IMR-90 (cell line): ENCODE measurements around the gene MARCHF3. TPM values are rescaled to one million over a fixed set of nuclear protein-coding genes. Genes with fewer than 3 reads are reported as not detected.

Experiments
- ATAC-seq: fragments of 200-7000 bp; cut with Tn5 transposase; 2 replicates; pipeline ENCODE4 v1.9.1; 2020; ENCODE audit warnings: low read depth, mild to moderate bottlenecking, moderate library complexity
- BruUV-seq: library from RNA; stranded (reverse); fragments of 400-500 nt; replicated peaks from 2 replicates; lab custom pipeline; 2021; lab: Mats Ljungman, UMichigan
- CTCF ChIA-PET: fragments of 300-600 bp; formaldehyde crosslinking; extraction: SDS; loops from one replicate; lab custom pipeline; 2021; ENCODE audit warnings: antibody characterized with exemption; lab: Yijun Ruan, JAX
- POLR2A ChIA-PET: fragments of 300-600 bp; sonication (Branson Sonifier 250); formaldehyde crosslinking; loops from one replicate; lab custom pipeline; 2022; ENCODE audit warnings: antibody characterized with exemption; ENCODE audit not compliant: unreplicated experiment; lab: Charles Lee
- DNase-seq: peaks from one replicate; pipeline ENCODE4 v3.0.0; 2013
- H2AFZ ChIP-seq: replicated peaks from 2 replicates; pipeline ENCODE3; 2013; ENCODE audit warnings: low read length, mild to moderate bottlenecking; ENCODE audit not compliant: poor library complexity
- H2AK5ac ChIP-seq: 2 replicates; pipeline ENCODE4 v1.6.1; 2013; ENCODE audit warnings: low read depth, low read length, inconsistent platforms
- H2AK9ac ChIP-seq: replicated peaks from 2 replicates; pipeline ENCODE3; 2013; ENCODE audit warnings: mild to moderate bottlenecking, low read depth, low read length, moderate library complexity; ENCODE audit not compliant: poor library complexity
- H2BK120ac ChIP-seq: 2 replicates; pipeline ENCODE4 v1.6.1; 2013; ENCODE audit warnings: low read depth, low read length, inconsistent platforms
- H2BK15ac ChIP-seq: 3 replicates; pipeline ENCODE4 v1.6.1; 2013; ENCODE audit warnings: low read depth, low read length, inconsistent platforms
- H2BK20ac ChIP-seq: 2 replicates; pipeline ENCODE4 v1.6.1; 2013; ENCODE audit warnings: low read depth, mild to moderate bottlenecking, inconsistent platforms, low read length, moderate library complexity
- H2BK5ac ChIP-seq: 2 replicates; pipeline ENCODE4 v1.6.1; 2013; ENCODE audit warnings: mild to moderate bottlenecking, low read depth, low read length, inconsistent platforms; ENCODE audit not compliant: poor library complexity, severe bottlenecking
- H3K14ac ChIP-seq: replicated peaks from 2 replicates; pipeline ENCODE4 v1.6.1; 2013; ENCODE audit warnings: low read depth, low read length, inconsistent platforms
- H3K18ac ChIP-seq: 2 replicates; pipeline ENCODE4 v1.6.1; 2013; ENCODE audit warnings: low read depth, low read length, control low read depth
- H3K23ac ChIP-seq: 2 replicates; pipeline ENCODE4 v1.6.1; 2013; ENCODE audit warnings: low read depth, low read length, inconsistent platforms
- H3K27ac ChIP-seq: 2 replicates; pipeline ENCODE4 v1.5.1; 2013; ENCODE audit warnings: mild to moderate bottlenecking, control low read depth, low read length; ENCODE audit not compliant: insufficient read depth
- H3K27me3 ChIP-seq: 2 replicates; pipeline ENCODE4 v1.6.1; 2013; ENCODE audit warnings: low read length; ENCODE audit not compliant: control insufficient read depth, insufficient read depth
- H3K36me3 ChIP-seq: 2 replicates; pipeline ENCODE4 v1.6.1; 2013; ENCODE audit warnings: low read length, mixed read lengths; ENCODE audit not compliant: control insufficient read depth, insufficient read depth
- H3K4ac ChIP-seq: 2 replicates; pipeline ENCODE4 v1.6.1; 2013; ENCODE audit warnings: low read depth, low read length, inconsistent platforms
- H3K4me1 ChIP-seq: 2 replicates; pipeline ENCODE4 v1.6.1; 2013; ENCODE audit warnings: low read length, mixed read lengths; ENCODE audit not compliant: control insufficient read depth, insufficient read depth
- H3K4me2 ChIP-seq: 2 replicates; pipeline ENCODE4 v1.6.1; 2013; ENCODE audit warnings: low read depth, mild to moderate bottlenecking, control low read depth, low read length, moderate library complexity
- H3K4me3 ChIP-seq: 2 replicates; pipeline ENCODE4 v1.5.1; 2013; ENCODE audit warnings: low read depth, mild to moderate bottlenecking, control low read depth, low read length, moderate library complexity; ENCODE audit not compliant: insufficient read depth
- H3K56ac ChIP-seq: 2 replicates; pipeline ENCODE4 v1.6.1; 2013; ENCODE audit warnings: low read length, inconsistent platforms; ENCODE audit not compliant: insufficient read depth; ENCODE audit errors: extremely low read depth
- H3K79me1 ChIP-seq, 2 experiments: 2 replicates each; pipeline ENCODE4 v1.6.1; 2013; ENCODE audit warnings: low read length in 2 of 2, inconsistent platforms in 1 of 2, low read depth in 1 of 2
- H3K9ac ChIP-seq: 2 replicates; pipeline ENCODE4 v1.6.1; 2013; ENCODE audit warnings: low read depth, low read length, control low read depth
- H3K9me1 ChIP-seq: 2 replicates; pipeline ENCODE4 v1.6.1; 2013; ENCODE audit warnings: low read length, inconsistent platforms; ENCODE audit not compliant: insufficient read depth
- H3K9me3 ChIP-seq: 2 replicates; pipeline ENCODE4 v1.6.1; 2013; ENCODE audit warnings: low read length; ENCODE audit not compliant: control insufficient read depth, insufficient read depth
- H4K20me1 ChIP-seq: 2 replicates; pipeline ENCODE4 v1.6.1; 2013; ENCODE audit warnings: low read length, inconsistent platforms; ENCODE audit not compliant: insufficient read depth
- H4K5ac ChIP-seq: 2 replicates; pipeline ENCODE4 v1.6.1; 2013; ENCODE audit warnings: mild to moderate bottlenecking, low read depth, low read length, control low read depth
- H4K8ac ChIP-seq, 2 experiments: 2 replicates each; pipeline ENCODE4 v1.6.1; 2013; ENCODE audit warnings: low read depth in 2 of 2, low read length in 2 of 2, control low read depth in 1 of 2, inconsistent platforms in 1 of 2
- H4K91ac ChIP-seq: 2 replicates; pipeline ENCODE4 v1.6.1; 2013; ENCODE audit warnings: low read depth, low read length, inconsistent platforms; ENCODE audit not compliant: insufficient read depth
- BHLHE40 ChIP-seq: fragments of 150-350 bp; IDR thresholded peaks from 2 replicates; pipeline ENCODE4 v1.6.1; 2016; ENCODE audit warnings: mild to moderate bottlenecking, low read depth, low read length
- CEBPB ChIP-seq: IDR thresholded peaks from 2 replicates; pipeline ENCODE4 v1.6.1; 2012; ENCODE audit warnings: low read depth, low read length, improper control_type of control experiment
- CHD1 ChIP-seq: IDR thresholded peaks from 2 replicates; pipeline ENCODE4 v1.6.1; 2012; ENCODE audit warnings: low read depth, low read length, improper control_type of control experiment
- FOS ChIP-seq: fragments of 150-350 bp; IDR thresholded peaks from 2 replicates; pipeline ENCODE4 v1.6.1; 2016; ENCODE audit warnings: low read depth, low read length
- MAFK ChIP-seq: IDR thresholded peaks from 2 replicates; pipeline ENCODE4 v1.6.1; 2012; ENCODE audit warnings: low read depth, low read length, improper control_type of control experiment
- POLR2A ChIP-seq: IDR thresholded peaks from 2 replicates; pipeline ENCODE4 v1.6.1; 2012; ENCODE audit warnings: mild to moderate bottlenecking, low read depth, low read length
- RAD21 ChIP-seq: IDR thresholded peaks from 2 replicates; pipeline ENCODE4 v1.6.1; 2012; ENCODE audit warnings: low read length, improper control_type of control experiment
- RCOR1 ChIP-seq: IDR thresholded peaks from 2 replicates; pipeline ENCODE4 v1.6.1; 2012; ENCODE audit warnings: mild to moderate bottlenecking, low read length, improper control_type of control experiment; ENCODE audit not compliant: insufficient replicate concordance
- RFX5 ChIP-seq: IDR thresholded peaks from 2 replicates; pipeline ENCODE4 v1.8.0; 2012; ENCODE audit warnings: low read depth, mild to moderate bottlenecking, low read length, moderate library complexity
- SMC3 ChIP-seq: fragments of 150-350 bp; IDR thresholded peaks from 2 replicates; pipeline ENCODE4 v1.6.1; 2016; ENCODE audit warnings: low read depth, mild to moderate bottlenecking, antibody characterized with exemption, low read length, moderate library complexity
- USF2 ChIP-seq: fragments of 150-350 bp; IDR thresholded peaks from 2 replicates; pipeline ENCODE4 v1.6.1; 2017; ENCODE audit warnings: mild to moderate bottlenecking, antibody characterized with exemption, low read length, low read depth
- WGBS, 2 experiments: methylation state at CpG; one replicate each; pipeline versions ENCODE4 v1.1.5 to v1.1.7; 2013; ENCODE audit warnings: missing lambda C conversion rate in 2 of 2; ENCODE audit not compliant: insufficient read length in 1 of 2; ENCODE audit errors: extremely low coverage in 2 of 2; 5-methylcytosine and 5-hydroxymethylcytosine counted together
- dilution Hi-C: fragments of 300-500 bp; cut with HindIII; formaldehyde crosslinking; loops from one replicate; pipeline ENCODE4 v1.14.3; 2018; ENCODE audit warnings: low sequenced_read_pairs; ENCODE audit not compliant: unreplicated experiment
- in situ Hi-C: fragments of 300-500 bp; cut with MboI; formaldehyde crosslinking; loops from 3 replicates; pipeline ENCODE4 v1.14.3; 2019; ENCODE audit warnings: low sequenced_read_pairs, inconsistent platforms, mixed read lengths
- intact Hi-C: fragments of 100-400 bp; cut with micrococcal nuclease; formaldehyde crosslinking; loops from 2 replicates; pipeline ENCODE4 v1.10.0; 2022
- polyA plus RNA-seq, 3 experiments: library from polyadenylated mRNA; depleted of rRNA; stranded (reverse); fragments of >200 nt; gene quantifications; 2 replicates each; pipeline ENCODE4 v1.2.3, GENCODE V29; 2012; ENCODE audit warnings: low replicate concordance in 1 of 3
- total RNA-seq: library from RNA; depleted of rRNA; stranded (reverse); fragments of >200 nt; gene quantifications from 2 replicates; pipeline ENCODE4 v1.2.3, GENCODE V29; 2012
- TF ChIP-seq, protein P1 (sequence below): fragments of 150-350 bp; IDR thresholded peaks from 2 replicates; pipeline ENCODE4 v1.6.1; 2016; ENCODE audit warnings: low read depth, mild to moderate bottlenecking, low read length, moderate library complexity, borderline replicate concordance

MARCHF3 gene
- total and polyA plus RNA-seq, 2 of the 4 experiments (the other 2 are of a cell fraction), result 11.2 to 18.8 TPM

- dilution Hi-C loops, result no loop called here
- no peak overlapping the region for H2AK5ac ChIP-seq
- no peak overlapping the region for H2AFZ ChIP-seq
- peak overlapping the region; percentile 65; the same call in 1 of the 2 replicates for H3K4me2 ChIP-seq
- peak overlapping the region; percentile 0; the same call in 1 of the 2 replicates for H3K18ac ChIP-seq
- H4K91ac ChIP-seq, result no peak overlapping the region
- H4K5ac ChIP-seq, result no peak overlapping the region
- H3K9me1 ChIP-seq, result peaks cover 5% of the 10 kb centered on the region; the same call in 1 of the 2 replicates
- no peak for ATAC-seq
- H3K23ac ChIP-seq, result peak overlapping the region; percentile 39; the same call in 1 of the 2 replicates
- H3K27me3 ChIP-seq, result no peaks in the 10 kb centered on the region
- in situ Hi-C loops, result no loop called here
- no peak overlapping the region for H2AK9ac ChIP-seq
- H2BK20ac ChIP-seq, result peak overlapping the region; percentile 24; the same call in 1 of the 2 replicates
- peak overlapping the region; percentile 56 for H2BK5ac ChIP-seq
- no peak overlapping the region for H2BK15ac ChIP-seq
- no peaks in the 10 kb centered on the region for H4K20me1 ChIP-seq
- H3K79me1 ChIP-seq, result peaks cover 12 to 35% of the 10 kb centered on the region in 2 experiments
- H3K4me1 ChIP-seq, result peaks cover 4% of the 10 kb centered on the region; the same call in 1 of the 2 replicates
- intact Hi-C loops, result loop anchor here (2.0 kb wide), 1 partner anchor 13 kb away; no protein-coding TSS in a partner anchor
- ChIA-PET CTCF (no interaction called here), POLR2A (no interaction called here)
- TF ChIP-seq, protein P1, sequence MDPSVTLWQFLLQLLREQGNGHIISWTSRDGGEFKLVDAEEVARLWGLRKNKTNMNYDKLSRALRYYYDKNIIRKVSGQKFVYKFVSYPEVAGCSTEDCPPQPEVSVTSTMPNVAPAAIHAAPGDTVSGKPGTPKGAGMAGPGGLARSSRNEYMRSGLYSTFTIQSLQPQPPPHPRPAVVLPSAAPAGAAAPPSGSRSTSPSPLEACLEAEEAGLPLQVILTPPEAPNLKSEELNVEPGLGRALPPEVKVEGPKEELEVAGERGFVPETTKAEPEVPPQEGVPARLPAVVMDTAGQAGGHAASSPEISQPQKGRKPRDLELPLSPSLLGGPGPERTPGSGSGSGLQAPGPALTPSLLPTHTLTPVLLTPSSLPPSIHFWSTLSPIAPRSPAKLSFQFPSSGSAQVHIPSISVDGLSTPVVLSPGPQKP, result no peak
- TF ChIP-seq SMC3 (no peak), MAFK (no peak), CEBPB (no peak), POLR2A (no peak), USF2 (no peak), RFX5 (no peak), FOS (no peak), RCOR1 (no peak), RAD21 (no peak), BHLHE40 (no peak), CHD1 (no peak)
- peak overlapping the region; percentile 18 to 24; a peak in 1 of 4 replicates for H4K8ac ChIP-seq
- H3K36me3 ChIP-seq, result no peaks in the 10 kb centered on the region
- H3K14ac ChIP-seq, result no peak overlapping the region
- no peak overlapping the region; the same call in 1 of the 2 replicates for H3K4ac ChIP-seq
- no TSS peak for BruUV-seq
- no peak overlapping the region for H3K27ac ChIP-seq
- H2BK120ac ChIP-seq, result peak overlapping the region; percentile 14; the same call in 1 of the 2 replicates
- peak; percentile 31 for DNase-seq
- WGBS, 2 experiments, result no CpG with 5 or more reads among the region's 2 CpGs
- no peaks in the 10 kb centered on the region for H3K9me3 ChIP-seq
- H3K56ac ChIP-seq, result no peak overlapping the region
- H3K4me3 ChIP-seq, result no peak overlapping the region; the same call in 1 of the 2 replicates
- no peak overlapping the region for H3K9ac ChIP-seq
These were observed 17.0 kb downstream of the MARCHF3 start for GRCh38 chr5:127013407-127013806.
